ENCODE data around the gene HILPDA.

DNA sequence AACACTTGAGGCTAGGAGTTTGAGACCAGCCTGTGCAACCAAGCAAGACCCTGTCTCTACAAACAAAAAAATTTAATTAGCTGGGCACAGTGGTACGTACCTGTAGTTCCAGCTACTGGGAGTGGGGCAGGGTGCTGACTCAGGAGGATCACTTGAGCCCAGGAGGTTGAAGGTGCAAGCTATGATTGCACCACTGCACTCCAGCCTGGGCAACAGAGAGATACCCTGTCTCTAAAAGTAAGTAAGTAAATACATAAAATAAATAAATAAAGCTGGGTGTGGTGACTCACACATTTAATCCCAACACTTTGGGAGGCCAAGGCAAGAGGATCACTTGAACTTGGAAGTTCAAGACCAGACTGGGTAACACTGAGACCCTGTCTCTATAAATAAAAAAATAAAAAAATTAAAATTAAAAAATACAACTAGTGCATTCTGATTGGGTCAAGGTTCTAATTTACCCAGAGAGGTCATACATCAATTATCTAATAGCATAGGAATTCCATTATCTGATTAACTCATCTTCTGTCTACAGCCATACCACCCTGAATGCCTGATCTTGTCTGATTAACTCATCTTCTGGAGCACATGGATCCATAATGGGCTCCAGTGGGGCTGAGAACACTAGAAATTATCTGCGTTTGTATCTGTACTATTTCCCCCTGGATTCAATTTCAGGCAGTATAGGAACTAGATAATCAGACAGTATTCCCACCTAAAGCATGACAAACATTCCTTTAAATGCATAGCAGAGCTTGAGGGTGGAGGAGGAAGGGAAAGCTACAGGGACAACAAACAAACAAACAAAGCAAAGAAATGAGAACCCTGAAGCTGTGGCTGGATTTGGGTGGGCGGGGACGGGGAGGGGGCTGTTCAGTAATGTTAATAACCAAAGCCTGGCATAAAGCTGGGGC lies 21.0 kb upstream of the HILPDA start:
- no peak for TF ChIP-seq POLR2AphosphoS5 (IDR thresholded peaks at IDR 0.05)
- TF ChIP-seq, protein P1, sequence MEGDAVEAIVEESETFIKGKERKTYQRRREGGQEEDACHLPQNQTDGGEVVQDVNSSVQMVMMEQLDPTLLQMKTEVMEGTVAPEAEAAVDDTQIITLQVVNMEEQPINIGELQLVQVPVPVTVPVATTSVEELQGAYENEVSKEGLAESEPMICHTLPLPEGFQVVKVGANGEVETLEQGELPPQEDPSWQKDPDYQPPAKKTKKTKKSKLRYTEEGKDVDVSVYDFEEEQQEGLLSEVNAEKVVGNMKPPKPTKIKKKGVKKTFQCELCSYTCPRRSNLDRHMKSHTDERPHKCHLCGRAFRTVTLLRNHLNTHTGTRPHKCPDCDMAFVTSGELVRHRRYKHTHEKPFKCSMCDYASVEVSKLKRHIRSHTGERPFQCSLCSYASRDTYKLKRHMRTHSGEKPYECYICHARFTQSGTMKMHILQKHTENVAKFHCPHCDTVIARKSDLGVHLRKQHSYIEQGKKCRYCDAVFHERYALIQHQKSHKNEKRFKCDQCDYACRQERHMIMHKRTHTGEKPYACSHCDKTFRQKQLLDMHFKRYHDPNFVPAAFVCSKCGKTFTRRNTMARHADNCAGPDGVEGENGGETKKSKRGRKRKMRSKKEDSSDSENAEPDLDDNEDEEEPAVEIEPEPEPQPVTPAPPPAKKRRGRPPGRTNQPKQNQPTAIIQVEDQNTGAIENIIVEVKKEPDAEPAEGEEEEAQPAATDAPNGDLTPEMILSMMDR (IDR thresholded peaks at IDR 0.05): no peak

All from prostate gland (tissue), 2 donors.